TTC549 (cell line): Measurements from ENCODE around the gene AQP4.

Source experiments
- FAIRE-seq: peaks from 2 replicates; lab custom pipeline; 2012; peaks lifted over from hg19 to GRCh38; lab: Jason Lieb, UNC

AQP4 gene

GRCh38 chr18:26865557-26865956 lies at the start of gene AQP4:
Gene AQP4, minus strand, starts transcription at chr18:26865707. Its CDS starts 18 bp downstream, at chr18:26865689.
- no peak for FAIRE-seq

- FAIRE-seq = no peak
Observed at GRCh38 chr18:26911840-26912239, 46.3 kb upstream of the AQP4 start.

GRCh38 chr18:26909599-26910290 lies 44.2 kb upstream of the AQP4 start:
- no peak for FAIRE-seq

- no peak for FAIRE-seq
Observed at GRCh38 chr18:26908906-26909305, 43.4 kb upstream of the AQP4 start.

GRCh38 chr18:26902291-26902690 lies 36.8 kb upstream of the AQP4 start:
- no peak for FAIRE-seq

- no peak for FAIRE-seq
Observed at GRCh38 chr18:26901020-26901419, 35.5 kb upstream of the AQP4 start.

GRCh38 chr18:26894426-26894825 lies 28.9 kb upstream of the AQP4 start:
- no peak for FAIRE-seq

GRCh38 chr18:26893996-26894395 lies 28.5 kb upstream of the AQP4 start:
- FAIRE-seq = no peak

- peak; percentile 11 for FAIRE-seq
Observed at GRCh38 chr18:26888259-26888658, 22.8 kb upstream of the AQP4 start.

- FAIRE-seq = no peak
Observed at GRCh38 chr18:26875040-26875654, 9.6 kb upstream of the AQP4 start.

- FAIRE-seq = no peak
Observed at GRCh38 chr18:26874283-26874682, 8.8 kb upstream of the AQP4 start.

- no peak for FAIRE-seq
Observed at GRCh38 chr18:26869640-26870039, 4.1 kb upstream of the AQP4 start.

GRCh38 chr18:26868968-26869586 lies 3.6 kb upstream of the AQP4 start:
- no peak for FAIRE-seq

GRCh38 chr18:26867471-26867870 lies 2.0 kb upstream of the AQP4 start:
- FAIRE-seq = no peak

GRCh38 chr18:26864658-26865057 lies 849 bp downstream of the AQP4 start:
- FAIRE-seq = no peak

- no peak for FAIRE-seq
Observed at GRCh38 chr18:26863921-26864497, 1.5 kb downstream of the AQP4 start.

GRCh38 chr18:26863122-26863879 lies 2.2 kb downstream of the AQP4 start:
- FAIRE-seq = no peak

GRCh38 chr18:26862084-26862483 lies 3.4 kb downstream of the AQP4 start:
- FAIRE-seq = no peak

- FAIRE-seq = no peak
Observed at GRCh38 chr18:26854292-26854881, 11.1 kb downstream of the AQP4 start.

- no peak for FAIRE-seq
Observed at GRCh38 chr18:26853401-26853800, 12.1 kb downstream of the AQP4 start.

- no peak for FAIRE-seq
Observed at GRCh38 chr18:26843760-26844159, 21.7 kb downstream of the AQP4 start.

- FAIRE-seq = no peak
Observed at GRCh38 chr18:26840965-26841364, 24.5 kb downstream of the AQP4 start.
